PC-9 (cell line): ENCODE results near the gene MTURN. TPM values are rescaled to one million over a fixed set of nuclear protein-coding genes. Genes with fewer than 3 reads are reported as not detected.

Experiments used
- BruUV-seq: library from RNA; stranded (reverse); fragments of 400-500 nt; replicated peaks from 2 replicates; lab custom pipeline; 2021; lab: Mats Ljungman, UMichigan
- CTCF ChIA-PET: fragments of 300-600 bp; sonication (Branson Sonifier 250); formaldehyde crosslinking; loops from one replicate; lab custom pipeline; 2022; ENCODE audit warnings: antibody characterized with exemption; lab: Charles Lee
- POLR2A ChIA-PET: fragments of 300-600 bp; sonication (Branson Sonifier 250); formaldehyde crosslinking; loops from one replicate; lab custom pipeline; 2022; ENCODE audit warnings: antibody characterized with exemption; ENCODE audit not compliant: unreplicated experiment; lab: Charles Lee
- DNase-seq, 2 experiments: peaks; one replicate each; pipeline versions ENCODE4 v3.0.0 to v3.0.0-alpha.2; 2015 to 2022; ENCODE audit warnings: mixed read lengths in 1 of 2
- H2AFZ ChIP-seq: fragments of 200-600 bp; sonication (generic); 2 replicates; pipeline ENCODE4 v1.8.1; 2017; ENCODE audit warnings: antibody characterized with exemption
- H3F3A ChIP-seq: fragments of 200-600 bp; sonication (generic); 2 replicates; pipeline ENCODE4 v1.8.1; 2017; ENCODE audit warnings: antibody characterized with exemption, mild to moderate bottlenecking, low read depth; ENCODE audit not compliant: insufficient read depth
- H3K27ac ChIP-seq: fragments of 200-600 bp; sonication (generic); 2 replicates; pipeline ENCODE4 v1.6.1; 2016; ENCODE audit warnings: mixed run types
- H3K27me3 ChIP-seq: fragments of 200-600 bp; sonication (generic); 2 replicates; pipeline ENCODE4 v1.6.1; 2016; ENCODE audit warnings: low read depth, mixed run types; ENCODE audit not compliant: insufficient read depth
- H3K36me3 ChIP-seq: fragments of 200-600 bp; sonication (generic); 2 replicates; pipeline ENCODE4 v1.6.1; 2016; ENCODE audit warnings: low read depth, mixed run types
- H3K4me1 ChIP-seq: fragments of 200-600 bp; sonication (generic); replicated peaks from 2 replicates; pipeline ENCODE4 v1.6.1; 2016; ENCODE audit warnings: mixed run types; ENCODE audit not compliant: insufficient read depth
- H3K4me2 ChIP-seq: fragments of 200-600 bp; sonication (generic); 2 replicates; pipeline ENCODE4 v1.6.1; 2017; ENCODE audit warnings: mixed run types
- H3K4me3 ChIP-seq: fragments of 200-600 bp; sonication (generic); 2 replicates; pipeline ENCODE4 v1.6.1; 2016; ENCODE audit warnings: mixed run types
- H3K79me2 ChIP-seq: fragments of 200-600 bp; sonication (generic); 2 replicates; pipeline ENCODE4 v1.6.1; 2017; ENCODE audit warnings: low read depth, mixed run types
- H3K9me2 ChIP-seq: fragments of 200-600 bp; sonication (generic); 2 replicates; pipeline ENCODE4 v1.8.1; 2017; ENCODE audit warnings: mild to moderate bottlenecking; ENCODE audit not compliant: insufficient read depth
- H3K9me3 ChIP-seq: fragments of 200-600 bp; sonication (generic); 2 replicates; pipeline ENCODE4 v1.8.1; 2016; ENCODE audit warnings: low read depth; ENCODE audit not compliant: insufficient read depth
- H4K20me1 ChIP-seq: fragments of 200-600 bp; sonication (generic); 2 replicates; pipeline ENCODE4 v1.8.1; 2017; ENCODE audit not compliant: insufficient read depth
- EZH2 ChIP-seq: fragments of 200-600 bp; sonication (generic); IDR thresholded peaks from 2 replicates; pipeline ENCODE4 v1.8.0; 2017; ENCODE audit warnings: antibody characterized with exemption, low read depth
- intact Hi-C: fragments of 100-400 bp; cut with micrococcal nuclease; formaldehyde crosslinking; loops from one replicate; pipeline ENCODE4 v1.10.0; 2022; ENCODE audit not compliant: unreplicated experiment
- total RNA-seq: library from RNA; stranded (reverse); gene quantifications from 2 replicates; pipeline ENCODE4 v1.2.3, GENCODE V29; 2021
- TF ChIP-seq, protein P1 (sequence below): fragments of 200-600 bp; sonication (generic); conservative IDR thresholded peaks from 2 replicates; pipeline ENCODE4 v1.6.1; 2017; ENCODE audit warnings: mixed run types, antibody characterized with exemption, mild to moderate bottlenecking, moderate library complexity

MTURN gene
- total RNA-seq, 1 experiment from 2014 or later = 21.6 TPM

DNA sequence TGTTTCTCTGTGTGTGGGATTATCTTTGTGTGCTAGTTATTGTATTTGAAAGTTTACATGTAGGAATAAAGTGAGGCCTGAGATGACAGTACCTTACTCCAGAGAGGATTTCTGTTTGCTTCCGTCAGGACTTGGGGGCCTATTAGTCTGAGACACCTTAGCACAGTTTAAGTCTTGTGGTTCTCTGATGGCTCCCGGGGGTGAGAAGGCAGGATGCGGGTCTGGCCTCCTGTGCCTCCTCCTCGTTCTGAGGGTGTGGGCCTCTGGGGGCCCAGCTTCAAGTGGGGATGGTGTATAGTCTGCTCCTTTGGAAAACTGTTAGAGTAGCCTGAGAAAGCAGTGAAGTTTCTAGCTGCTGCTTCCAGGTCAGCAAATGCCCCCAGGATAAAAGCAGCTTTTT lies 12.4 kb downstream of the MTURN start:
- Histone ChIP-seq H3K36me3 (no peaks in the 10 kb centered on the region), H3F3A (peaks cover 33% of the 10 kb centered on the region), H3K4me2 (no peak overlapping the region), H3K27me3 (peaks cover 27% of the 10 kb centered on the region; the same call in 1 of the 2 replicates), H3K27ac (no peak overlapping the region), H3K4me3 (no peak overlapping the region), H3K79me2 (no peaks in the 10 kb centered on the region), H3K9me2 (no peaks in the 10 kb centered on the region), H2AFZ (no peak overlapping the region), H3K4me1 (peaks cover 34% of the 10 kb centered on the region), H4K20me1 (peaks cover 5% of the 10 kb centered on the region; the same call in 1 of the 2 replicates), H3K9me3 (no peaks in the 10 kb centered on the region)
- POLR2A ChIA-PET = interaction anchor here (0.6 kb wide), 1 partner anchor 161 kb away, joined by 4 read pairs; no protein-coding TSS in a partner anchor
- BruUV-seq = no TSS peak
- CTCF ChIA-PET = no interaction called here
- no peak for DNase-seq
- intact Hi-C loops = loop anchor here (10.0 kb wide), 1 partner anchor 358 kb away; the partner anchor contains the start of gene GGCT
- TF ChIP-seq, protein P1, sequence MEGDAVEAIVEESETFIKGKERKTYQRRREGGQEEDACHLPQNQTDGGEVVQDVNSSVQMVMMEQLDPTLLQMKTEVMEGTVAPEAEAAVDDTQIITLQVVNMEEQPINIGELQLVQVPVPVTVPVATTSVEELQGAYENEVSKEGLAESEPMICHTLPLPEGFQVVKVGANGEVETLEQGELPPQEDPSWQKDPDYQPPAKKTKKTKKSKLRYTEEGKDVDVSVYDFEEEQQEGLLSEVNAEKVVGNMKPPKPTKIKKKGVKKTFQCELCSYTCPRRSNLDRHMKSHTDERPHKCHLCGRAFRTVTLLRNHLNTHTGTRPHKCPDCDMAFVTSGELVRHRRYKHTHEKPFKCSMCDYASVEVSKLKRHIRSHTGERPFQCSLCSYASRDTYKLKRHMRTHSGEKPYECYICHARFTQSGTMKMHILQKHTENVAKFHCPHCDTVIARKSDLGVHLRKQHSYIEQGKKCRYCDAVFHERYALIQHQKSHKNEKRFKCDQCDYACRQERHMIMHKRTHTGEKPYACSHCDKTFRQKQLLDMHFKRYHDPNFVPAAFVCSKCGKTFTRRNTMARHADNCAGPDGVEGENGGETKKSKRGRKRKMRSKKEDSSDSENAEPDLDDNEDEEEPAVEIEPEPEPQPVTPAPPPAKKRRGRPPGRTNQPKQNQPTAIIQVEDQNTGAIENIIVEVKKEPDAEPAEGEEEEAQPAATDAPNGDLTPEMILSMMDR = no peak
- no peak for TF ChIP-seq EZH2

DNA sequence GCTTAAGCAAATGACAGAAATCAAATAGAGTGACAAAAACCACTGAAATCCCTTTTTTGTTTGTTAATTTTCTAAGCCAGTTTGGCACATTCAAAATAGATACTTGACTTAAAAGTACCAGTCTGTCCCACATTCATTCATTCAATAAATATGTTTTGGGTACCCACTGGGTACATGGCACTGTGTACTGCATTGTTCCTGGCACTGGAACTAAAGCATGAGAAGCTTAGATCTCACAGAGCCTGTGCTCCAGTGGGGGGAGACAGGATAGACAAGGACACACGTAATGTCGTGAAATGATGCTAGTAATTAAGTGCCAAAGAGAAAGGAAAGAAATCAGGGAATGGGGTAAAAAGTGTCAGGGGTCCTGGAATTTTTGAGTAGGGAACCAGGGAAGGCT lies 13.0 kb downstream of the MTURN start:
- TF ChIP-seq, protein P1 = no peak
- TF ChIP-seq EZH2 = no peak
- Histone ChIP-seq H3K4me3 (no peak overlapping the region), H3K36me3 (no peaks in the 10 kb centered on the region), H3K27ac (no peak overlapping the region), H2AFZ (no peak overlapping the region), H3K4me2 (no peak overlapping the region), H3K9me2 (no peaks in the 10 kb centered on the region), H3F3A (peaks cover 28% of the 10 kb centered on the region), H3K79me2 (no peaks in the 10 kb centered on the region), H4K20me1 (peaks cover 5% of the 10 kb centered on the region; the same call in 1 of the 2 replicates), H3K9me3 (no peaks in the 10 kb centered on the region), H3K4me1 (peaks cover 28% of the 10 kb centered on the region), H3K27me3 (peaks cover 27% of the 10 kb centered on the region; the same call in 1 of the 2 replicates)
- DNase-seq = no peak
- no TSS peak for BruUV-seq
- ChIA-PET CTCF (no interaction called here), POLR2A (no interaction called here)
- intact Hi-C loops = loop anchor here (2.0 to 10.0 kb wide), 2 partner anchors 19 to 357 kb away; partner anchors contain the start of gene GGCT

DNA sequence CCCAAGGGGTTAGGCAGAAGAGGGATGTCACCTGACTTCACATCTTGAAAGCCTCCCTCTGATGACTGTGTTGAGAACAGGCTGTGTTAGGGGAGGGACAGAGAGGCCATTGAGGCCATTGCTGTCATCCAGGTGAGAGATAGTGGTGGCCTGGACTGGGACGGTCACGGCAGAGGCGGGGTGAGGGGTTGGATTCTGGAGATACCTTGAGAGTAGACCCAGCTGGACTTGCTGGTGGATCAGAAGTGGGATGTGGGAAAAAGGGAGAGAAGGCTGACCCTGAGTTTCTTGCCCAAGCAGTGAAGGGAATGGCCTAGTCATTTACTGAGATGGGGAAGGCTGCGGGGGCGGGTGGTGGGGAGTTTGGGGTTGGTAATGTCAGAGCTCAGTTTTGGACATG lies 13.6 kb downstream of the MTURN start:
- H3F3A ChIP-seq = peaks cover 22% of the 10 kb centered on the region
- no peak overlapping the region for H2AFZ ChIP-seq
- peaks cover 5% of the 10 kb centered on the region; the same call in 1 of the 2 replicates for H4K20me1 ChIP-seq
- no peak overlapping the region for H3K4me3 ChIP-seq
- no peak for DNase-seq
- H3K9me3 ChIP-seq = no peaks in the 10 kb centered on the region
- no peak overlapping the region for H3K4me2 ChIP-seq
- ChIA-PET CTCF (no interaction called here), POLR2A (interaction anchor here (0.6 to 0.8 kb wide), 2 partner anchors 29 to 243 kb away, joined by 3 to 4 read pairs; no protein-coding TSS in a partner anchor)
- no peaks in the 10 kb centered on the region for H3K9me2 ChIP-seq
- no peak overlapping the region for H3K27ac ChIP-seq
- TF ChIP-seq, protein P1 = no peak
- no peak for TF ChIP-seq EZH2
- H3K4me1 ChIP-seq = peaks cover 22% of the 10 kb centered on the region
- H3K27me3 ChIP-seq = peaks cover 27% of the 10 kb centered on the region; the same call in 1 of the 2 replicates
- no peaks in the 10 kb centered on the region for H3K36me3 ChIP-seq
- intact Hi-C loops = loop anchor here (2.0 to 10.0 kb wide), 2 partner anchors 18 to 356 kb away; partner anchors contain the start of gene GGCT
- BruUV-seq = TSS peak; percentile 79
- H3K79me2 ChIP-seq = no peaks in the 10 kb centered on the region
